ENCODE results near the gene TMEM178B.

TMEM178B gene

GRCh38 chr7:141410353-141411000 lies 336.6 kb downstream of the TMEM178B start:
- peaks cover 0 to 2% (median 0%) of the 10 kb centered on the region in 5 donors for H3K27me3 ChIP-seq (ENCODE audit: control insufficient read depth in 5 of 5, insufficient read depth in 4 of 5, low read length in 5 of 5)

GRCh38 chr7:141411133-141411532 lies 337.3 kb downstream of the TMEM178B start:
- no peak overlapping the region for H3K27ac ChIP-seq (ENCODE audit: low read depth, low read length)
- no peaks in the 10 kb centered on the region for H3K9me3 ChIP-seq (ENCODE audit: control insufficient read depth in 5 of 5, low read length in 5 of 5)
- no peak overlapping the region for H3K4me3 ChIP-seq (ENCODE audit: low read depth in 1 of 5, low read length in 5 of 5)
- peaks cover 0 to 2% (median 0%) of the 10 kb centered on the region in 5 donors for H3K27me3 ChIP-seq (ENCODE audit: control insufficient read depth in 5 of 5, insufficient read depth in 4 of 5, low read length in 5 of 5)
- H3K36me3 ChIP-seq (ENCODE audit: control insufficient read depth in 5 of 5, insufficient read depth in 5 of 5, low read length in 5 of 5), result no peaks in the 10 kb centered on the region
- no peak overlapping the region for H3K9ac ChIP-seq (ENCODE audit: low read length in 5 of 5)
- peaks cover 0 to 2% (median 0%) of the 10 kb centered on the region in 5 donors for H3K4me1 ChIP-seq (ENCODE audit: control insufficient read depth in 5 of 5, insufficient read depth in 5 of 5, low read length in 5 of 5)

More at GRCh38 chr7:141410353-141411000, 336.6 kb downstream of the TMEM178B start:
- Histone ChIP-seq H3K9me3 (ENCODE audit: control insufficient read depth in 5 of 5, low read length in 5 of 5) (no peaks in the 10 kb centered on the region), H3K27ac (ENCODE audit: low read depth, low read length) (no peak overlapping the region), H3K9ac (ENCODE audit: low read length in 5 of 5) (no peak overlapping the region), H3K4me1 (ENCODE audit: control insufficient read depth in 5 of 5, insufficient read depth in 5 of 5, low read length in 5 of 5) (peaks cover 0 to 2% (median 0%) of the 10 kb centered on the region in 5 donors), H3K36me3 (ENCODE audit: control insufficient read depth in 5 of 5, insufficient read depth in 5 of 5, low read length in 5 of 5) (no peaks in the 10 kb centered on the region), H3K4me3 (ENCODE audit: low read depth in 1 of 5, low read length in 5 of 5) (no peak overlapping the region)

GRCh38 chr7:141415999-141416398 lies 342.1 kb downstream of the TMEM178B start:
- no peaks in the 10 kb centered on the region for H3K9me3 ChIP-seq (ENCODE audit: control insufficient read depth in 5 of 5, low read length in 5 of 5)
- H3K4me1 ChIP-seq (ENCODE audit: control insufficient read depth in 5 of 5, insufficient read depth in 5 of 5, low read length in 5 of 5), result no peaks in the 10 kb centered on the region
- H3K27ac ChIP-seq (ENCODE audit: low read depth, low read length), result no peak overlapping the region
- peaks cover 0 to 2% (median 0%) of the 10 kb centered on the region in 5 donors for H3K27me3 ChIP-seq (ENCODE audit: control insufficient read depth in 5 of 5, insufficient read depth in 4 of 5, low read length in 5 of 5)
- no peak overlapping the region for H3K9ac ChIP-seq (ENCODE audit: low read length in 5 of 5)
- H3K36me3 ChIP-seq (ENCODE audit: control insufficient read depth in 5 of 5, insufficient read depth in 5 of 5, low read length in 5 of 5), result no peaks in the 10 kb centered on the region
- no peak overlapping the region for H3K4me3 ChIP-seq (ENCODE audit: low read depth in 1 of 5, low read length in 5 of 5)

GRCh38 chr7:141416650-141417270 lies 342.9 kb downstream of the TMEM178B start:
- Histone ChIP-seq H3K9ac (ENCODE audit: low read length in 5 of 5) (no peak overlapping the region), H3K27ac (ENCODE audit: low read depth, low read length) (no peak overlapping the region), H3K4me3 (ENCODE audit: low read depth in 1 of 5, low read length in 5 of 5) (no peak overlapping the region), H3K4me1 (ENCODE audit: control insufficient read depth in 5 of 5, insufficient read depth in 5 of 5, low read length in 5 of 5) (no peaks in the 10 kb centered on the region), H3K9me3 (ENCODE audit: control insufficient read depth in 5 of 5, low read length in 5 of 5) (no peaks in the 10 kb centered on the region), H3K27me3 (ENCODE audit: control insufficient read depth in 5 of 5, insufficient read depth in 4 of 5, low read length in 5 of 5) (peaks cover 0 to 2% (median 0%) of the 10 kb centered on the region in 5 donors), H3K36me3 (ENCODE audit: control insufficient read depth in 5 of 5, insufficient read depth in 5 of 5, low read length in 5 of 5) (no peaks in the 10 kb centered on the region)

- Histone ChIP-seq H3K9me3 (ENCODE audit: control insufficient read depth in 5 of 5, low read length in 5 of 5) (no peaks in the 10 kb centered on the region), H3K4me3 (ENCODE audit: low read depth in 1 of 5, low read length in 5 of 5) (no peak overlapping the region), H3K4me1 (ENCODE audit: control insufficient read depth in 5 of 5, insufficient read depth in 5 of 5, low read length in 5 of 5) (no peaks in the 10 kb centered on the region), H3K36me3 (ENCODE audit: control insufficient read depth in 5 of 5, insufficient read depth in 5 of 5, low read length in 5 of 5) (no peaks in the 10 kb centered on the region), H3K9ac (ENCODE audit: low read length in 5 of 5) (no peak overlapping the region), H3K27ac (ENCODE audit: low read depth, low read length) (no peak overlapping the region), H3K27me3 (ENCODE audit: control insufficient read depth in 5 of 5, insufficient read depth in 4 of 5, low read length in 5 of 5) (peaks cover 0 to 2% (median 0%) of the 10 kb centered on the region in 5 donors)
Measured at GRCh38 chr7:141417506-141417905, 343.6 kb downstream of the TMEM178B start.

GRCh38 chr7:141418066-141418465 lies 344.2 kb downstream of the TMEM178B start:
- Histone ChIP-seq H3K27ac (ENCODE audit: low read depth, low read length) (no peak overlapping the region), H3K4me1 (ENCODE audit: control insufficient read depth in 5 of 5, insufficient read depth in 5 of 5, low read length in 5 of 5) (no peaks in the 10 kb centered on the region), H3K27me3 (ENCODE audit: control insufficient read depth in 5 of 5, insufficient read depth in 4 of 5, low read length in 5 of 5) (peaks cover 0 to 2% (median 0%) of the 10 kb centered on the region in 5 donors), H3K9ac (ENCODE audit: low read length in 5 of 5) (no peak overlapping the region), H3K9me3 (ENCODE audit: control insufficient read depth in 5 of 5, low read length in 5 of 5) (no peaks in the 10 kb centered on the region), H3K36me3 (ENCODE audit: control insufficient read depth in 5 of 5, insufficient read depth in 5 of 5, low read length in 5 of 5) (no peaks in the 10 kb centered on the region), H3K4me3 (ENCODE audit: low read depth in 1 of 5, low read length in 5 of 5) (no peak overlapping the region)

- H3K27me3 ChIP-seq (ENCODE audit: control insufficient read depth in 5 of 5, insufficient read depth in 4 of 5, low read length in 5 of 5), result peaks cover 0 to 2% (median 0%) of the 10 kb centered on the region in 5 donors
- peaks cover 0 to 7% (median 0%) of the 10 kb centered on the region in 5 donors for H3K9me3 ChIP-seq (ENCODE audit: control insufficient read depth in 5 of 5, low read length in 5 of 5)
- no peak overlapping the region for H3K4me3 ChIP-seq (ENCODE audit: low read depth in 1 of 5, low read length in 5 of 5)
- H3K9ac ChIP-seq (ENCODE audit: low read length in 5 of 5), result no peak overlapping the region
- no peaks in the 10 kb centered on the region for H3K4me1 ChIP-seq (ENCODE audit: control insufficient read depth in 5 of 5, insufficient read depth in 5 of 5, low read length in 5 of 5)
- H3K27ac ChIP-seq (ENCODE audit: low read depth, low read length), result no peak overlapping the region
- H3K36me3 ChIP-seq (ENCODE audit: control insufficient read depth in 5 of 5, insufficient read depth in 5 of 5, low read length in 5 of 5), result no peaks in the 10 kb centered on the region
Measured at GRCh38 chr7:141421306-141421705, 347.4 kb downstream of the TMEM178B start.

- no peaks in the 10 kb centered on the region for H3K36me3 ChIP-seq (ENCODE audit: control insufficient read depth in 5 of 5, insufficient read depth in 5 of 5, low read length in 5 of 5)
- H3K9me3 ChIP-seq (ENCODE audit: control insufficient read depth in 5 of 5, low read length in 5 of 5), result peaks cover 0 to 17% (median 3%) of the 10 kb centered on the region in 5 donors
- no peak overlapping the region for H3K27ac ChIP-seq (ENCODE audit: low read depth, low read length)
- no peaks in the 10 kb centered on the region for H3K4me1 ChIP-seq (ENCODE audit: control insufficient read depth in 5 of 5, insufficient read depth in 5 of 5, low read length in 5 of 5)
- H3K4me3 ChIP-seq (ENCODE audit: low read depth in 1 of 5, low read length in 5 of 5), result no peak overlapping the region
- no peak overlapping the region for H3K9ac ChIP-seq (ENCODE audit: low read length in 5 of 5)
- H3K27me3 ChIP-seq (ENCODE audit: control insufficient read depth in 5 of 5, insufficient read depth in 4 of 5, low read length in 5 of 5), result no peaks in the 10 kb centered on the region
Measured at GRCh38 chr7:141427134-141427533, 353.3 kb downstream of the TMEM178B start.

GRCh38 chr7:141430455-141431139 lies 356.7 kb downstream of the TMEM178B start:
- Histone ChIP-seq H3K4me1 (ENCODE audit: control insufficient read depth in 5 of 5, insufficient read depth in 5 of 5, low read length in 5 of 5) (no peaks in the 10 kb centered on the region), H3K36me3 (ENCODE audit: control insufficient read depth in 5 of 5, insufficient read depth in 5 of 5, low read length in 5 of 5) (no peaks in the 10 kb centered on the region), H3K9ac (ENCODE audit: low read length in 5 of 5) (no peak overlapping the region), H3K9me3 (ENCODE audit: control insufficient read depth in 5 of 5, low read length in 5 of 5) (peaks cover 0 to 12% (median 3%) of the 10 kb centered on the region in 5 donors), H3K4me3 (ENCODE audit: low read depth in 1 of 5, low read length in 5 of 5) (no peak overlapping the region), H3K27ac (ENCODE audit: low read depth, low read length) (no peak overlapping the region), H3K27me3 (ENCODE audit: control insufficient read depth in 5 of 5, insufficient read depth in 4 of 5, low read length in 5 of 5) (no peaks in the 10 kb centered on the region)

- H3K27ac ChIP-seq (ENCODE audit: low read depth, low read length), result no peak overlapping the region
Measured at GRCh38 chr7:141431140-141431479, 357.2 kb downstream of the TMEM178B start.

More at GRCh38 chr7:141431140-141431479, 357.2 kb downstream of the TMEM178B start:
- Histone ChIP-seq H3K4me1 (ENCODE audit: control insufficient read depth in 5 of 5, insufficient read depth in 5 of 5, low read length in 5 of 5) (no peaks in the 10 kb centered on the region), H3K4me3 (ENCODE audit: low read depth in 1 of 5, low read length in 5 of 5) (no peak overlapping the region), H3K27me3 (ENCODE audit: control insufficient read depth in 5 of 5, insufficient read depth in 4 of 5, low read length in 5 of 5) (no peaks in the 10 kb centered on the region), H3K36me3 (ENCODE audit: control insufficient read depth in 5 of 5, insufficient read depth in 5 of 5, low read length in 5 of 5) (no peaks in the 10 kb centered on the region), H3K9ac (ENCODE audit: low read length in 5 of 5) (no peak overlapping the region), H3K9me3 (ENCODE audit: control insufficient read depth in 5 of 5, low read length in 5 of 5) (peaks cover 0 to 10% (median 3%) of the 10 kb centered on the region in 5 donors)
